ENCODE results near the gene VARS2.

- TF ChIP-seq POLR2A (IDR thresholded peaks at IDR 0.05; ENCODE audit: low read depth, low read length) (no peak), EZH2 (IDR thresholded peaks at IDR 0.05; ENCODE audit: borderline replicate concordance, low read depth, low read length, severe bottlenecking) (no peak), GATA2 (IDR thresholded peaks at IDR 0.05; ENCODE audit: insufficient read depth, insufficient read length, low read depth, low read length) (no peak)
- TF ChIP-seq, protein P1, sequence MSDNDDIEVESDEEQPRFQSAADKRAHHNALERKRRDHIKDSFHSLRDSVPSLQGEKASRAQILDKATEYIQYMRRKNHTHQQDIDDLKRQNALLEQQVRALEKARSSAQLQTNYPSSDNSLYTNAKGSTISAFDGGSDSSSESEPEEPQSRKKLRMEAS (IDR thresholded peaks at IDR 0.05; ENCODE audit: insufficient read depth, insufficient read length), result no peak
- TF ChIP-seq, protein P2, sequence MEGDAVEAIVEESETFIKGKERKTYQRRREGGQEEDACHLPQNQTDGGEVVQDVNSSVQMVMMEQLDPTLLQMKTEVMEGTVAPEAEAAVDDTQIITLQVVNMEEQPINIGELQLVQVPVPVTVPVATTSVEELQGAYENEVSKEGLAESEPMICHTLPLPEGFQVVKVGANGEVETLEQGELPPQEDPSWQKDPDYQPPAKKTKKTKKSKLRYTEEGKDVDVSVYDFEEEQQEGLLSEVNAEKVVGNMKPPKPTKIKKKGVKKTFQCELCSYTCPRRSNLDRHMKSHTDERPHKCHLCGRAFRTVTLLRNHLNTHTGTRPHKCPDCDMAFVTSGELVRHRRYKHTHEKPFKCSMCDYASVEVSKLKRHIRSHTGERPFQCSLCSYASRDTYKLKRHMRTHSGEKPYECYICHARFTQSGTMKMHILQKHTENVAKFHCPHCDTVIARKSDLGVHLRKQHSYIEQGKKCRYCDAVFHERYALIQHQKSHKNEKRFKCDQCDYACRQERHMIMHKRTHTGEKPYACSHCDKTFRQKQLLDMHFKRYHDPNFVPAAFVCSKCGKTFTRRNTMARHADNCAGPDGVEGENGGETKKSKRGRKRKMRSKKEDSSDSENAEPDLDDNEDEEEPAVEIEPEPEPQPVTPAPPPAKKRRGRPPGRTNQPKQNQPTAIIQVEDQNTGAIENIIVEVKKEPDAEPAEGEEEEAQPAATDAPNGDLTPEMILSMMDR (IDR thresholded peaks at IDR 0.05; ENCODE audit: extremely low read depth in 1 of 2, insufficient read depth in 1 of 2, low read depth in 1 of 2, low read length in 2 of 2), result no peak
Measured at GRCh38 chr6:30889921-30890645, 24.0 kb upstream of the VARS2 start.
